ENCODE results near the gene THEMIS.

THEMIS gene

DNA sequence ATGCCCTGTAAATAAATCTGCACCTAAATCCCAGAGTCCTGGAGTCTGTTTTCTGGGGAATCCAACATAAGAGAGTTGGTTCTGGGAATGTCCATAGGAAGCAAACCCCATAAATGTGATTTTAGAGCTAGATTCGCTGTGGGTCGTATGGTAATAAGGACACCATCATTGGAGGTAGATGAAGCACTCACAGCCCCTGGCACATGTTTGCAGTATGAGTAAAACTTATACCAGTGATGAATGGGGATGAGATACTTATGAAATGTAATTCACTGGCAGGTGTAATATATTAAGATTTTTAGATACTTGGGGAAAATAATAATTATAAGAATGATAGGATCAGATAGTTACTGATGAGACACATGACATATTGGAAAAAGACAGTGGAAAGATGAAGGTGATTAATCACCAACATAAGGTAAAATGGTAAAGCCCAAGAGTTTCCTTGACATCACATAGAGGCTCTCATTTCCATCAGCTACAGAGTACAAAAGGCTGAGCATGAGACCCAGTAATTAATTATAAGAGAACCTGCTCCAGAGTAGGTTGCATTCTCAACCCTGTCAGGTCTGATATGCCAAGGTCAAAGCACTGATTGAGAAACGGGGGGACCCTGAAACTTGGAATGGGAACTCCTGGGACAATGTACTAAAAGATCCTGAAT lies 44.7 kb upstream of the THEMIS start:
- Histone ChIP-seq H3K4me3 (ENCODE audit: low read length) (no peak overlapping the region), H3K9me2 (replicated peaks; ENCODE audit: control insufficient read depth, low read length) (no peaks in the 10 kb centered on the region), H3K4me2 (ENCODE audit: low read length) (no peak overlapping the region), H3F3A (ENCODE audit: control insufficient read depth, insufficient read depth) (no peaks in the 10 kb centered on the region), H3K36me3 (ENCODE audit: control insufficient read depth, low read length) (no peaks in the 10 kb centered on the region), H3K4me1 (ENCODE audit: control insufficient read depth, low read length) (no peaks in the 10 kb centered on the region), H3K79me2 (ENCODE audit: control insufficient read depth, low read length) (no peaks in the 10 kb centered on the region), H4K20me1 (ENCODE audit: control insufficient read depth, insufficient read depth, low read depth, low read length) (no peaks in the 10 kb centered on the region), H3K27me3 (ENCODE audit: control insufficient read depth, low read length) (no peaks in the 10 kb centered on the region), H3K9me3 (ENCODE audit: control insufficient read depth, insufficient read depth, low read length) (no peaks in the 10 kb centered on the region), H3K27ac (ENCODE audit: low read depth, low read length) (no peak overlapping the region)
- TF ChIP-seq EZH2phosphoT487 (IDR thresholded peaks at IDR 0.05; ENCODE audit: borderline replicate concordance, low read length), result no peak
- TF ChIP-seq CTCF (IDR thresholded peaks at IDR 0.05; ENCODE audit: low read depth, low read length, poor library complexity, severe bottlenecking), result no peak

DNA sequence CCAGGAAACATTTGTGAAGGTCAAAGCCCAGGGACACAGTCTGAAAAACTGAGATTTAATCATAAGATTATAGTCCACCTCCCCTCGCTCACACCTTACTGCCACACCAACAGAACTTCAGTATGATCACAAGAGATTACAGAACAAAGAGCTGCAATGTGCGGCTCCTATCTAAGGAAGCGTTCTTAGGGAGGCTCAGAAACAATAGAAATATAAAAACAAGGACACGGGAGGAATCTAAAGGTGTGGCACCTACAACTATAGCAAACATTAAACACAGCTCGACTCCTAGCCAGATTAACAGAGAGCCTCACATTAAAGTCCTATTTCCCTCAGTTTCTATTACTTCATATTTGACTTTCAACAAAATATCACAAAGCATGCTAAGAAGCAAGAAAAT lies 40.4 kb upstream of the THEMIS start:
- H3F3A ChIP-seq (ENCODE audit: control insufficient read depth, insufficient read depth), result no peaks in the 10 kb centered on the region
- TF ChIP-seq EZH2phosphoT487 (IDR thresholded peaks at IDR 0.05; ENCODE audit: borderline replicate concordance, low read length) (no peak), CTCF (IDR thresholded peaks at IDR 0.05; ENCODE audit: low read depth, low read length, poor library complexity, severe bottlenecking) (no peak)
- H3K4me3 ChIP-seq (ENCODE audit: low read length), result no peak overlapping the region
- H3K27me3 ChIP-seq (ENCODE audit: control insufficient read depth, low read length), result no peaks in the 10 kb centered on the region
- H3K36me3 ChIP-seq (ENCODE audit: control insufficient read depth, low read length), result no peaks in the 10 kb centered on the region
- H3K9me2 ChIP-seq (replicated peaks; ENCODE audit: control insufficient read depth, low read length), result no peaks in the 10 kb centered on the region
- no peak overlapping the region for H3K4me2 ChIP-seq (ENCODE audit: low read length)
- H3K9me3 ChIP-seq (ENCODE audit: control insufficient read depth, insufficient read depth, low read length), result no peaks in the 10 kb centered on the region
- no peaks in the 10 kb centered on the region for H3K79me2 ChIP-seq (ENCODE audit: control insufficient read depth, low read length)
- no peaks in the 10 kb centered on the region for H3K4me1 ChIP-seq (ENCODE audit: control insufficient read depth, low read length)
- H3K27ac ChIP-seq (ENCODE audit: low read depth, low read length), result no peak overlapping the region
- H4K20me1 ChIP-seq (ENCODE audit: control insufficient read depth, insufficient read depth, low read depth, low read length), result no peaks in the 10 kb centered on the region

GRCh38 chr6:127939442-127940066 lies 38.7 kb upstream of the THEMIS start:
- H3K79me2 ChIP-seq (ENCODE audit: control insufficient read depth, low read length), result no peaks in the 10 kb centered on the region
- no peaks in the 10 kb centered on the region for H3K27me3 ChIP-seq (ENCODE audit: control insufficient read depth, low read length)
- no peaks in the 10 kb centered on the region for H3K36me3 ChIP-seq (ENCODE audit: control insufficient read depth, low read length)
- no peak overlapping the region for H3K4me2 ChIP-seq (ENCODE audit: low read length)
- TF ChIP-seq EZH2phosphoT487 (IDR thresholded peaks at IDR 0.05; ENCODE audit: borderline replicate concordance, low read length) (no peak), CTCF (IDR thresholded peaks at IDR 0.05; ENCODE audit: low read depth, low read length, poor library complexity, severe bottlenecking) (no peak)
- H3K9me3 ChIP-seq (ENCODE audit: control insufficient read depth, insufficient read depth, low read length), result no peaks in the 10 kb centered on the region
- H3K4me1 ChIP-seq (ENCODE audit: control insufficient read depth, low read length), result no peaks in the 10 kb centered on the region
- no peak overlapping the region for H3K4me3 ChIP-seq (ENCODE audit: low read length)
- H3F3A ChIP-seq (ENCODE audit: control insufficient read depth, insufficient read depth), result no peaks in the 10 kb centered on the region
- H4K20me1 ChIP-seq (ENCODE audit: control insufficient read depth, insufficient read depth, low read depth, low read length), result no peaks in the 10 kb centered on the region
- H3K27ac ChIP-seq (ENCODE audit: low read depth, low read length), result no peak overlapping the region
- no peaks in the 10 kb centered on the region for H3K9me2 ChIP-seq (replicated peaks; ENCODE audit: control insufficient read depth, low read length)
